ENCODE results near the gene IMP3.
"Not testable (repeated sequence)": the region's sequence is repeated elsewhere in the genome, so short reads cannot be mapped to it uniquely, and the experiment has no call there.

IMP3 gene

GRCh38 chr15:75639709-75640482 is at the start of gene IMP3:
IMP3 (minus strand) TSS chr15:75640224; CDS start chr15:75640168, 56 bp downstream.
- DNase-seq (ENCODE audit: low read depth in 2 of 2), result peak; percentile 83 to 91

GRCh38 chr15:75689429-75689828 is 49.4 kb upstream of the IMP3 start:
- DNase-seq (ENCODE audit: low read depth in 2 of 2), result not testable (repeated sequence)

GRCh38 chr15:75688831-75689230 is 48.8 kb upstream of the IMP3 start:
- DNase-seq (ENCODE audit: low read depth in 2 of 2), result no peak

- DNase-seq (ENCODE audit: low read depth in 2 of 2), result no peak
These were observed 48.2 kb upstream of the IMP3 start for GRCh38 chr15:75688278-75688557.

GRCh38 chr15:75687486-75688277 is 47.7 kb upstream of the IMP3 start:
- DNase-seq (ENCODE audit: low read depth in 2 of 2), result no peak

- peak; percentile 21 to 41 for DNase-seq (ENCODE audit: low read depth in 2 of 2)
These were observed 46.2 kb upstream of the IMP3 start for GRCh38 chr15:75686212-75686642.

GRCh38 chr15:75685195-75685594 is 45.2 kb upstream of the IMP3 start:
- DNase-seq (ENCODE audit: low read depth in 2 of 2), result no peak

- DNase-seq (ENCODE audit: low read depth in 2 of 2), result no peak
These were observed 44.6 kb upstream of the IMP3 start for GRCh38 chr15:75684648-75685047.

GRCh38 chr15:75683646-75684312 is 43.8 kb upstream of the IMP3 start:
- peak; percentile 13 to 36 for DNase-seq (ENCODE audit: low read depth in 2 of 2)

- DNase-seq (ENCODE audit: low read depth in 2 of 2), result no peak
These were observed 42.4 kb upstream of the IMP3 start for GRCh38 chr15:75682181-75683135.

- DNase-seq (ENCODE audit: low read depth in 2 of 2), result no peak
These were observed 40.2 kb upstream of the IMP3 start for GRCh38 chr15:75680007-75680789.

- DNase-seq (ENCODE audit: low read depth in 2 of 2), result not testable (repeated sequence)
These were observed 38.3 kb upstream of the IMP3 start for GRCh38 chr15:75678324-75678690.

- DNase-seq (ENCODE audit: low read depth in 2 of 2), result no peak
These were observed 37.7 kb upstream of the IMP3 start for GRCh38 chr15:75677465-75678323.

GRCh38 chr15:75676688-75677464 is 36.9 kb upstream of the IMP3 start:
- no peak for DNase-seq (ENCODE audit: low read depth in 2 of 2)

GRCh38 chr15:75675579-75676404 is 35.8 kb upstream of the IMP3 start:
- no peak for DNase-seq (ENCODE audit: low read depth in 2 of 2)

GRCh38 chr15:75674366-75674765 is 34.3 kb upstream of the IMP3 start:
- no peak for DNase-seq (ENCODE audit: low read depth in 2 of 2)

GRCh38 chr15:75673426-75674235 is 33.6 kb upstream of the IMP3 start:
- no peak for DNase-seq (ENCODE audit: low read depth in 2 of 2)
